ENCODE results near the gene LRIG3.

- TF ChIP-seq ZFP30 (CRISPR knock-in tag; IDR thresholded peaks at IDR 0.05): no peak
- TF ChIP-seq RARB (CRISPR knock-in tag; IDR thresholded peaks at IDR 0.05): no peak
- TF ChIP-seq ZC3H10 (CRISPR knock-in tag; IDR thresholded peaks at IDR 0.05): no peak
- TF ChIP-seq CREB5 (CRISPR knock-in tag; IDR thresholded peaks at IDR 0.05; ENCODE audit: low read depth): no peak
- TF ChIP-seq BACH2 (CRISPR knock-in tag; IDR thresholded peaks at IDR 0.05; ENCODE audit: borderline replicate concordance): no peak
- no peak for TF ChIP-seq ZFP3 (CRISPR knock-in tag; IDR thresholded peaks at IDR 0.05)
- no peak for TF ChIP-seq PPARA (CRISPR knock-in tag; IDR thresholded peaks at IDR 0.05; ENCODE audit: borderline replicate concordance)
- TF ChIP-seq CSRNP3 (CRISPR knock-in tag; IDR thresholded peaks at IDR 0.05): no peak
- no peak for TF ChIP-seq SNAI2 (CRISPR knock-in tag; IDR thresholded peaks at IDR 0.05)
Measured at GRCh38 chr12:58966939-58967338, 46.6 kb upstream of the LRIG3 start.

Measured in SK-N-SH treated with all-trans-retinoic acid at 6 μM for 48 hours (cell line).